IMR-90 (cell line): ENCODE data around the gene PARD3.

Experiments used
- BHLHE40 ChIP-seq: fragments of 150-350 bp; IDR thresholded peaks from 2 replicates; pipeline ENCODE4 v1.6.1; 2016; ENCODE audit warnings: mild to moderate bottlenecking, low read depth, low read length
- FOS ChIP-seq: fragments of 150-350 bp; IDR thresholded peaks from 2 replicates; pipeline ENCODE4 v1.6.1; 2016; ENCODE audit warnings: low read depth, low read length
- MXI1 ChIP-seq: IDR thresholded peaks from 2 replicates; pipeline ENCODE4 v1.6.1; 2012; ENCODE audit warnings: low read depth, mild to moderate bottlenecking, low read length, moderate library complexity, borderline replicate concordance
- POLR2A ChIP-seq: IDR thresholded peaks from 2 replicates; pipeline ENCODE4 v1.6.1; 2012; ENCODE audit warnings: mild to moderate bottlenecking, low read depth, low read length
- RAD21 ChIP-seq: IDR thresholded peaks from 2 replicates; pipeline ENCODE4 v1.6.1; 2012; ENCODE audit warnings: low read length, improper control_type of control experiment
- TF ChIP-seq, protein P1 (sequence below): conservative IDR thresholded peaks from 2 replicates; pipeline ENCODE4 v1.5.1; 2012; ENCODE audit warnings: mild to moderate bottlenecking, low read depth, low read length, improper control_type of control experiment
- TF ChIP-seq, protein P2 (sequence below): fragments of 150-350 bp; IDR thresholded peaks from 2 replicates; pipeline ENCODE4 v1.6.1; 2016; ENCODE audit warnings: low read depth, mild to moderate bottlenecking, low read length, moderate library complexity, borderline replicate concordance
- TF ChIP-seq, protein P3 (sequence below): fragments of 150-350 bp; IDR thresholded peaks from 2 replicates; pipeline ENCODE4 v1.6.1; 2017; ENCODE audit warnings: mild to moderate bottlenecking, antibody characterized with exemption, low read length, low read depth

DNA sequence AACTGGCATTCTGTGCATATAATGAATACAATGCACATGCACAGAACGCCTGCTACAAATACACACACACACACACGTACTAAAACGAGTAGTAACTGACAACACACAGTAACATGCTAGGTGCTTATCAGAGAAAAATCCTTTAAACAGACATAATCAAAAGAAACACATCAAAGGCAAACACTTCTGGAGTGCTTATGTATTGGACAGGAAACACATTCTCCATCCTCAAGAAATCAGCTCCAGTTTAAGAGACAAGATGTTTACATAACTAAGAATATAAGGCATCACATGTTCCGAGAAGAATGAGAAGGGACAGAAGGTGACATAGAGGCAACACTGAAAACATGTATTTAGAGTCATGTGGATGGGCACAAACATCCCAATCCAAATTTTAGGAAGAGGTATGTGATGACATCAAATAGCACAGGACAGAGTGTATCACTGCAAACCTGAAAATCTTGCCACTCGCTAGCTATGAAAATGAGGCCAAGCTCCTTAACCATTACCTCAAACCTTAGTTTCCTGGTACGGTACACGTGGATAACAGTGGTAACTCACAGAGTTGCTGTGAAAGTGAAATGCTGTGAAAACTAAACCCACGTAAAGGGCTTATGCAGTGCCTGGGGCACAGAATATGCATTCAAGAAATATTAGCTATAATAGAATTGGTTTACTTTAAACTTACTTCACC lies 619.6 kb downstream of the PARD3 start:
- TF ChIP-seq, protein P1, sequence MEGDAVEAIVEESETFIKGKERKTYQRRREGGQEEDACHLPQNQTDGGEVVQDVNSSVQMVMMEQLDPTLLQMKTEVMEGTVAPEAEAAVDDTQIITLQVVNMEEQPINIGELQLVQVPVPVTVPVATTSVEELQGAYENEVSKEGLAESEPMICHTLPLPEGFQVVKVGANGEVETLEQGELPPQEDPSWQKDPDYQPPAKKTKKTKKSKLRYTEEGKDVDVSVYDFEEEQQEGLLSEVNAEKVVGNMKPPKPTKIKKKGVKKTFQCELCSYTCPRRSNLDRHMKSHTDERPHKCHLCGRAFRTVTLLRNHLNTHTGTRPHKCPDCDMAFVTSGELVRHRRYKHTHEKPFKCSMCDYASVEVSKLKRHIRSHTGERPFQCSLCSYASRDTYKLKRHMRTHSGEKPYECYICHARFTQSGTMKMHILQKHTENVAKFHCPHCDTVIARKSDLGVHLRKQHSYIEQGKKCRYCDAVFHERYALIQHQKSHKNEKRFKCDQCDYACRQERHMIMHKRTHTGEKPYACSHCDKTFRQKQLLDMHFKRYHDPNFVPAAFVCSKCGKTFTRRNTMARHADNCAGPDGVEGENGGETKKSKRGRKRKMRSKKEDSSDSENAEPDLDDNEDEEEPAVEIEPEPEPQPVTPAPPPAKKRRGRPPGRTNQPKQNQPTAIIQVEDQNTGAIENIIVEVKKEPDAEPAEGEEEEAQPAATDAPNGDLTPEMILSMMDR: no peak
- TF ChIP-seq POLR2A: no peak
- no peak for TF ChIP-seq BHLHE40
- TF ChIP-seq FOS: no peak
- TF ChIP-seq, protein P2, sequence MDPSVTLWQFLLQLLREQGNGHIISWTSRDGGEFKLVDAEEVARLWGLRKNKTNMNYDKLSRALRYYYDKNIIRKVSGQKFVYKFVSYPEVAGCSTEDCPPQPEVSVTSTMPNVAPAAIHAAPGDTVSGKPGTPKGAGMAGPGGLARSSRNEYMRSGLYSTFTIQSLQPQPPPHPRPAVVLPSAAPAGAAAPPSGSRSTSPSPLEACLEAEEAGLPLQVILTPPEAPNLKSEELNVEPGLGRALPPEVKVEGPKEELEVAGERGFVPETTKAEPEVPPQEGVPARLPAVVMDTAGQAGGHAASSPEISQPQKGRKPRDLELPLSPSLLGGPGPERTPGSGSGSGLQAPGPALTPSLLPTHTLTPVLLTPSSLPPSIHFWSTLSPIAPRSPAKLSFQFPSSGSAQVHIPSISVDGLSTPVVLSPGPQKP: no peak
- TF ChIP-seq RAD21: no peak
- TF ChIP-seq, protein P3, sequence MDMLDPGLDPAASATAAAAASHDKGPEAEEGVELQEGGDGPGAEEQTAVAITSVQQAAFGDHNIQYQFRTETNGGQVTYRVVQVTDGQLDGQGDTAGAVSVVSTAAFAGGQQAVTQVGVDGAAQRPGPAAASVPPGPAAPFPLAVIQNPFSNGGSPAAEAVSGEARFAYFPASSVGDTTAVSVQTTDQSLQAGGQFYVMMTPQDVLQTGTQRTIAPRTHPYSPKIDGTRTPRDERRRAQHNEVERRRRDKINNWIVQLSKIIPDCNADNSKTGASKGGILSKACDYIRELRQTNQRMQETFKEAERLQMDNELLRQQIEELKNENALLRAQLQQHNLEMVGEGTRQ: no peak
- TF ChIP-seq MXI1: no peak
